KOPT-K1 (cell line): ENCODE measurements around the gene IPO13.

ENCODE experiments used
- H3K27ac ChIP-seq: fragments of 200-600 bp; sonication (generic); 2 replicates; pipeline ENCODE4 v1.5.1; 2016; ENCODE audit warnings: antibody characterized with exemption, mild to moderate bottlenecking, low read depth, low read length; ENCODE audit not compliant: poor library complexity, severe bottlenecking
- H3K36me3 ChIP-seq: fragments of 200-600 bp; sonication (generic); 2 replicates; pipeline ENCODE4 v1.5.1; 2017; ENCODE audit warnings: antibody characterized with exemption, mild to moderate bottlenecking, low read length, moderate library complexity; ENCODE audit not compliant: insufficient read depth
- H3K9me3 ChIP-seq: fragments of 200-600 bp; sonication (generic); 2 replicates; pipeline ENCODE4 v1.5.1; 2017; ENCODE audit warnings: antibody characterized with exemption, low read length, mild to moderate bottlenecking; ENCODE audit not compliant: insufficient read depth, poor library complexity, severe bottlenecking

Gene IPO13

GRCh38 chr1:44008259-44008658, 61.5 kb downstream of the IPO13 start:
- Histone ChIP-seq H3K9me3 (no peaks in the 10 kb centered on the region), H3K27ac (no peak overlapping the region), H3K36me3 (no peaks in the 10 kb centered on the region)

- Histone ChIP-seq H3K36me3 (no peaks in the 10 kb centered on the region), H3K9me3 (no peaks in the 10 kb centered on the region), H3K27ac (no peak overlapping the region)
Measured at GRCh38 chr1:44010935-44011471, 64.3 kb downstream of the IPO13 start.

- H3K36me3 ChIP-seq: no peaks in the 10 kb centered on the region
- no peaks in the 10 kb centered on the region for H3K9me3 ChIP-seq
- no peak overlapping the region for H3K27ac ChIP-seq
Measured at GRCh38 chr1:44012404-44012803, 65.7 kb downstream of the IPO13 start.

- Histone ChIP-seq H3K9me3 (no peaks in the 10 kb centered on the region), H3K36me3 (no peaks in the 10 kb centered on the region), H3K27ac (no peak overlapping the region)
Measured at GRCh38 chr1:44012941-44013609, 66.3 kb downstream of the IPO13 start.

GRCh38 chr1:44013949-44014348, 67.2 kb downstream of the IPO13 start:
- Histone ChIP-seq H3K9me3 (no peaks in the 10 kb centered on the region), H3K36me3 (no peaks in the 10 kb centered on the region), H3K27ac (no peak overlapping the region)

GRCh38 chr1:44014365-44015104, 67.8 kb downstream of the IPO13 start:
- Histone ChIP-seq H3K27ac (no peak overlapping the region), H3K36me3 (no peaks in the 10 kb centered on the region), H3K9me3 (no peaks in the 10 kb centered on the region)

GRCh38 chr1:44015206-44015605, 68.5 kb downstream of the IPO13 start:
- H3K9me3 ChIP-seq: no peaks in the 10 kb centered on the region
- H3K36me3 ChIP-seq: no peaks in the 10 kb centered on the region
- no peak overlapping the region for H3K27ac ChIP-seq

- no peaks in the 10 kb centered on the region for H3K36me3 ChIP-seq
- H3K27ac ChIP-seq: no peak overlapping the region
- H3K9me3 ChIP-seq: no peaks in the 10 kb centered on the region
Measured at GRCh38 chr1:44016041-44016889, 69.5 kb downstream of the IPO13 start.

GRCh38 chr1:44016890-44017400, 70.2 kb downstream of the IPO13 start:
- Histone ChIP-seq H3K36me3 (no peaks in the 10 kb centered on the region), H3K27ac (no peak overlapping the region), H3K9me3 (no peaks in the 10 kb centered on the region)
